ENCODE results near the gene ZSCAN10.

DNA sequence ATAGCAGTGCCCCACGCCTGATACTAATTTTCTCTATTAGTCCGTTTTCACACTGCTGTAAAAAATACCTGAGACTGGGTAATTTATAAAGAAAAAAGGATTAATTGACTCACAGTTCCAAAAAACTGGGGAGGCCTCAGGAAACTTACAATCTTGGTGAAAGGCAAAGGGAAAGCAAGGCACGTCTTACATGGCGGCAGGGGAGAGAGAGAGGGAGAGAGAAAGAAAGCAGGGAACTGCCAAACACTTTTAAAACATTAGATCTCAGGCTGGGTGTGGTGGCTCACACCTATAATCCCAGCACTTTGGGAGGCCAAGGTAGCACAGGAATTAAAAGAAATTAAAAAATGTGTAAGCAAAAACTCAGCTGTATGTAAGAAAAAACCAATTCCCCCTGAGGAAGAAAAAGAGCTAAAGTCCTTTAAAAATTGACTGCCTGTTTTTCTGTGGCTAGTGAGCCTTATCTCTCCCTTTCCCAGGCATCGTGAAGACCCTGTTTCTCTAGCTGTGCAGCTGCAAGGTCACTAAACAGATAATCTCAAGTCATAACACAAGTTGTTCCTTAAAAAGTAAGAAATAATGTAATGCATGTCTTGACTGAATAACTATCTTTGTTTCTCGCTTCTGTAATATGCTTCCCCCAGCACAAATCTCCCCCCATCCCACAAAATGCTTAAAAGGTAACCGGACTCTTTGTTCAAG, 14.0 kb downstream of the ZSCAN10 start:
- no peak for TF ChIP-seq CTCF (IDR thresholded peaks at IDR 0.05)
- no peak for TF ChIP-seq ZFX (IDR thresholded peaks at IDR 0.05; ENCODE audit: borderline replicate concordance)

Data from 22Rv1 (cell line).